ENCODE results near the gene EFNA5.

The EFNA5 gene

DNA sequence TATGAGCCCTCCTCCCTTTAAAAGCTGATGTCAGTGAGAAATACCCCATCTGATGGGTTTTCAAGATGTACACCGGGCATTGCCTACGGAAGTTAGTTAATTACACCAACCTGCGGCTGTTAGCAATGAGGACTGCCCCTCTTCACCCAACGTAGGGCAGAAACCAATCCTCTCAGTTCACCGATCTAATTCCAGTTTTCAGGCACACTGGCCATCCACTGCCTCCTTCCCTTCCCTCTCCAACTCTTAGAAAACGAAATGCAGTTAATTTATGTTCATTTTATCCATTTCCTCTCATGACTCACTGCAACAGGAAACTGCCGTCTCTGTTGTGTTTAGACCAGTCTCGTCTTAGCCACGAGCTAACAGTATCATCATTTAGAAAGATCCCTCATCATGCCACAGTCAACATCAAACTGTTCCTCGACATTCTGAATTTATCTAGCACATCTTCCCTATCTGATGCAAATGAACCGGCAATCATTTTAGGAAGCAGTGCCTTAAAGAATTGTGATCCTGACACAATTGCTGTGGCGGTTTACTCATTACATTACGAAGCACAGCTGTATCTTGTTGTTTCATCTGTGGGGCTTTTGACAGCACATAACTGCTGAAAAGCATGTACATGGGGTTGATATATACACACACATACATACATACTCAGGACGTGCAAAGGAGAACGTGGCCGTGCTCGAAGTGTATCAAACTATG, 168.6 kb downstream of the EFNA5 start:
- Histone ChIP-seq H3K4me3 (ENCODE audit: low read length) (no peak overlapping the region), H3K36me3 (ENCODE audit: control insufficient read depth, insufficient read depth, low read length) (no peaks in the 10 kb centered on the region), H4K5ac (ENCODE audit: low read length) (no peak overlapping the region), H3K27me3 (ENCODE audit: insufficient read depth, low read length, poor library complexity) (no peaks in the 10 kb centered on the region), H3K9ac (ENCODE audit: low read length) (no peak overlapping the region), H2BK5ac (ENCODE audit: low read length) (no peak overlapping the region), H3K79me1 (ENCODE audit: low read length) (peaks cover 8% of the 10 kb centered on the region), H3K56ac (ENCODE audit: low read length) (no peak overlapping the region), H3K4me1 (ENCODE audit: control insufficient read depth, low read depth, low read length) (peaks cover 6% of the 10 kb centered on the region), H3K18ac (ENCODE audit: low read length) (no peak overlapping the region), H3K23ac (ENCODE audit: low read length) (no peak overlapping the region), H4K8ac (ENCODE audit: low read depth, low read length) (no peak overlapping the region), H3K79me2 (ENCODE audit: control insufficient read depth, insufficient read depth, low read length) (peaks cover 2% of the 10 kb centered on the region), H2BK120ac (ENCODE audit: low read depth, low read length) (no peak overlapping the region), H3K4me2 (ENCODE audit: low read length) (no peak overlapping the region), H3K27ac (ENCODE audit: low read depth, low read length) (no peak overlapping the region), H2AK5ac (ENCODE audit: low read length) (no peak overlapping the region), H3K4ac (ENCODE audit: low read depth, low read length) (no peak overlapping the region), H2BK15ac (replicated peaks; ENCODE audit: low read depth) (no peak overlapping the region)
- WGBS (ENCODE audit: extremely low coverage, insufficient coverage, low lambda C conversion rate), result no CpG with 5 or more reads among the region's 17 CpGs
- DNase-seq, result peak; percentile 42

DNA sequence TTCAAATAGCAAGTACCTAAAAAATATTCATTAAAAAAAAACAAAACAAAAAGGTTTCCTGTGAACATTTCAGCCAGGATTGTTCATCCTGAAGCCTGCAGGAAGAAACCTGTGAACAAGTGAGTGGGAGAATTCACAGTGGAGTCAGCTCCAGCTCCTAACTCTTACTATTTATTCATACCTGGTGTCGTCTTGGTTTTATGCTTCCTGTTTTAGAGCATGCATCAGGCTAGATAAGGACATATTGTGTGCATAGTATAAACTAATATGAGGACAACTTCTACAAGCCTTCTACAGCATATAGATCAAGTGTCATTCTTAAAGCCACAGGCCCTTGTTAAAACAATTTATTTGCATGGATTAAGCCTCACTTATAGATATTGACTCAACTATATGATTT, 169.9 kb downstream of the EFNA5 start:
- H2BK15ac ChIP-seq (replicated peaks; ENCODE audit: low read depth), result no peak overlapping the region
- H3K4me1 ChIP-seq (ENCODE audit: control insufficient read depth, low read depth, low read length), result peaks cover 6% of the 10 kb centered on the region

DNA sequence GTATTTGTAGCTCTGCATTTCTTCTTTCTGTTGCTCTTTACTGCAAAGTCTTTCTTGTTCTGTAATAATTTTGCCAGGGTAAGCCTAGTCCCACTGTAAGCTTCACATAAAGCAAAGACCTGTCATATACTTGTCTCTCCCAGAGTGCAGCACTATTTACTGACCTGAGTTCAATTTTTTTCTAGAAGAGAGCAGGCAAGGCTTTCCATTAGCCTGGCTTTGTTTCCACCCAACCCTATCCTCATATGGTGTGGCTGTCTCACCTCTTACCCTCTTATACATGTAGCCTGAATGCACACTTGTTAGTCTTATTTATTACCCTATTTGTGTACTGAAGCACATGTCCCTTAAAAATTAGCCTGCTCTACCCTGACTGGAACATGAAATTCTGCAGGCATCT, 170.4 kb downstream of the EFNA5 start:
- H3K79me2 ChIP-seq (ENCODE audit: control insufficient read depth, insufficient read depth, low read length), result peaks cover 2% of the 10 kb centered on the region
- peaks cover 8% of the 10 kb centered on the region for H3K79me1 ChIP-seq (ENCODE audit: low read length)
- no peak overlapping the region for H4K8ac ChIP-seq (ENCODE audit: low read depth, low read length)
- no peak overlapping the region for H3K9ac ChIP-seq (ENCODE audit: low read length)
- H2AK5ac ChIP-seq (ENCODE audit: low read length), result no peak overlapping the region
- H3K23ac ChIP-seq (ENCODE audit: low read length), result no peak overlapping the region
- no peak overlapping the region for H3K18ac ChIP-seq (ENCODE audit: low read length)
- H3K56ac ChIP-seq (ENCODE audit: low read length), result no peak overlapping the region
- no peak overlapping the region for H3K4me2 ChIP-seq (ENCODE audit: low read length)
- no peak overlapping the region for H2BK15ac ChIP-seq (replicated peaks; ENCODE audit: low read depth)
- H2BK120ac ChIP-seq (ENCODE audit: low read depth, low read length), result no peak overlapping the region
- no peaks in the 10 kb centered on the region for H3K27me3 ChIP-seq (ENCODE audit: insufficient read depth, low read length, poor library complexity)
- no peak overlapping the region for H3K27ac ChIP-seq (ENCODE audit: low read depth, low read length)
- no peak for DNase-seq
- no peak overlapping the region for H2BK5ac ChIP-seq (ENCODE audit: low read length)
- no peak overlapping the region for H3K4ac ChIP-seq (ENCODE audit: low read depth, low read length)
- H4K5ac ChIP-seq (ENCODE audit: low read length), result no peak overlapping the region
- H3K36me3 ChIP-seq (ENCODE audit: control insufficient read depth, insufficient read depth, low read length), result no peaks in the 10 kb centered on the region
- H3K4me1 ChIP-seq (ENCODE audit: control insufficient read depth, low read depth, low read length), result peaks cover 6% of the 10 kb centered on the region
- H3K4me3 ChIP-seq (ENCODE audit: low read length), result no peak overlapping the region

More for the DNA sequence above, 169.9 kb downstream of the EFNA5 start:
- Histone ChIP-seq H4K5ac (ENCODE audit: low read length) (no peak overlapping the region), H3K36me3 (ENCODE audit: control insufficient read depth, insufficient read depth, low read length) (no peaks in the 10 kb centered on the region), H4K8ac (ENCODE audit: low read depth, low read length) (no peak overlapping the region), H3K9ac (ENCODE audit: low read length) (no peak overlapping the region), H3K4me3 (ENCODE audit: low read length) (no peak overlapping the region), H3K79me2 (ENCODE audit: control insufficient read depth, insufficient read depth, low read length) (peaks cover 2% of the 10 kb centered on the region), H3K18ac (ENCODE audit: low read length) (no peak overlapping the region), H3K23ac (ENCODE audit: low read length) (no peak overlapping the region), H3K4ac (ENCODE audit: low read depth, low read length) (no peak overlapping the region), H2BK120ac (ENCODE audit: low read depth, low read length) (no peak overlapping the region), H3K4me2 (ENCODE audit: low read length) (no peak overlapping the region), H2BK5ac (ENCODE audit: low read length) (no peak overlapping the region), H3K27me3 (ENCODE audit: insufficient read depth, low read length, poor library complexity) (no peaks in the 10 kb centered on the region), H2AK5ac (ENCODE audit: low read length) (no peak overlapping the region), H3K79me1 (ENCODE audit: low read length) (peaks cover 8% of the 10 kb centered on the region), H3K27ac (ENCODE audit: low read depth, low read length) (no peak overlapping the region), H3K56ac (ENCODE audit: low read length) (no peak overlapping the region)
- DNase-seq, result no peak
- WGBS (ENCODE audit: extremely low coverage, insufficient coverage, low lambda C conversion rate), result no CpG with 5 or more reads among the region's 1 CpG

DNA sequence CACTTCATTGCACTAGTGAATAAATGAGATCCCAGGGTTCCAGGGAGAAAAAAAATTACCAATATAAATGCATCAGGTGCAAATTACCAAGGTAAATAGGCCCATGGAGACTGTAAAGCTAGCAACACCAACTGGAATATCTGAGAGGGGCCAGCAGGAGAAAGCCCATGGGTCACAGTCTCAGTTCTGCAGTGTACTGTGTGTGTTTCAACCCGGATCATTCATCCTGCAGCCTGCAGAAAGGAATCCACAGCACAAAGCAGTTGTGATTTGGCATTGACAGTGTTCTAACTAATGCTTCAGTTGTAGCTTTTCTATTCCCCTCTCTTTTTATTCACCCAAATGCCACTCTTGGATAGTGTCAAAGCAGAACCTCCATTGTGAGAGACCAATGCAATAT, 171.0 kb downstream of the EFNA5 start:
- Histone ChIP-seq H2AK5ac (ENCODE audit: low read length) (no peak overlapping the region), H3K56ac (ENCODE audit: low read length) (no peak overlapping the region), H3K4me3 (ENCODE audit: low read length) (no peak overlapping the region), H3K4ac (ENCODE audit: low read depth, low read length) (no peak overlapping the region), H3K36me3 (ENCODE audit: control insufficient read depth, insufficient read depth, low read length) (no peaks in the 10 kb centered on the region), H3K9ac (ENCODE audit: low read length) (no peak overlapping the region), H3K27me3 (ENCODE audit: insufficient read depth, low read length, poor library complexity) (no peaks in the 10 kb centered on the region), H3K4me2 (ENCODE audit: low read length) (no peak overlapping the region), H3K4me1 (ENCODE audit: control insufficient read depth, low read depth, low read length) (peaks cover 6% of the 10 kb centered on the region), H2BK120ac (ENCODE audit: low read depth, low read length) (no peak overlapping the region), H3K79me2 (ENCODE audit: control insufficient read depth, insufficient read depth, low read length) (peaks cover 2% of the 10 kb centered on the region), H3K18ac (ENCODE audit: low read length) (no peak overlapping the region), H3K27ac (ENCODE audit: low read depth, low read length) (no peak overlapping the region), H2BK15ac (replicated peaks; ENCODE audit: low read depth) (no peak overlapping the region), H2BK5ac (ENCODE audit: low read length) (no peak overlapping the region), H4K8ac (ENCODE audit: low read depth, low read length) (no peak overlapping the region), H3K79me1 (ENCODE audit: low read length) (peaks cover 7% of the 10 kb centered on the region), H3K23ac (ENCODE audit: low read length) (no peak overlapping the region), H4K5ac (ENCODE audit: low read length) (no peak overlapping the region)
- WGBS (ENCODE audit: extremely low coverage, insufficient coverage, low lambda C conversion rate), result no CpG with 5 or more reads among the region's 1 CpG
- no peak for DNase-seq

DNA sequence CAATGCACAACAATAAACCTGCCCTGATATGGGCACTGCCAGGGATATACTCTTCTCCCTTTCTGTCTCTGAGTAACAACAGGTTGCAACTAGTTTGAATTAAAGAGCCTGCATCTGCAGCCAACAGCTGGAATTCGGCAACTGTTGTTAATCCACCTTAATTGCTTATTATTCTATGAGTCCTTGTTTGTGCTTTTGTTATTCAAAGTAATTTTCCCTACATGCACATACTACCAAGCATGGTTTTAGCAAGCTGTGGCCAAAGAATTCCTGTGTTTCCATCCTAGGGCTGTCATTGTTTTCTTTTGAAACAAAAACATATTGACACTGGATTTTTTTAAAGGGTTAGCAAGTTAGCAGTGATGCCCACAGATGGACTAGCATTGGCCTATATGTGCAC, 171.5 kb downstream of the EFNA5 start:
- Histone ChIP-seq H3K4me3 (ENCODE audit: low read length) (no peak overlapping the region), H3K27ac (ENCODE audit: low read depth, low read length) (no peak overlapping the region), H3K79me2 (ENCODE audit: control insufficient read depth, insufficient read depth, low read length) (peaks cover 2% of the 10 kb centered on the region), H3K4me2 (ENCODE audit: low read length) (no peak overlapping the region), H3K4ac (ENCODE audit: low read depth, low read length) (no peak overlapping the region), H3K18ac (ENCODE audit: low read length) (no peak overlapping the region), H2BK5ac (ENCODE audit: low read length) (no peak overlapping the region), H3K23ac (ENCODE audit: low read length) (no peak overlapping the region), H3K4me1 (ENCODE audit: control insufficient read depth, low read depth, low read length) (peaks cover 6% of the 10 kb centered on the region), H3K27me3 (ENCODE audit: insufficient read depth, low read length, poor library complexity) (no peaks in the 10 kb centered on the region), H3K9ac (ENCODE audit: low read length) (no peak overlapping the region), H3K56ac (ENCODE audit: low read length) (no peak overlapping the region), H2BK120ac (ENCODE audit: low read depth, low read length) (no peak overlapping the region), H2AK5ac (ENCODE audit: low read length) (no peak overlapping the region), H2BK15ac (replicated peaks; ENCODE audit: low read depth) (no peak overlapping the region), H3K36me3 (ENCODE audit: control insufficient read depth, insufficient read depth, low read length) (no peaks in the 10 kb centered on the region), H3K79me1 (ENCODE audit: low read length) (peaks cover 7% of the 10 kb centered on the region), H4K5ac (ENCODE audit: low read length) (no peak overlapping the region), H4K8ac (ENCODE audit: low read depth, low read length) (no peak overlapping the region)
- no peak for DNase-seq
- no CpG with 5 or more reads among the region's 1 CpG for WGBS (ENCODE audit: extremely low coverage, insufficient coverage, low lambda C conversion rate)

DNA sequence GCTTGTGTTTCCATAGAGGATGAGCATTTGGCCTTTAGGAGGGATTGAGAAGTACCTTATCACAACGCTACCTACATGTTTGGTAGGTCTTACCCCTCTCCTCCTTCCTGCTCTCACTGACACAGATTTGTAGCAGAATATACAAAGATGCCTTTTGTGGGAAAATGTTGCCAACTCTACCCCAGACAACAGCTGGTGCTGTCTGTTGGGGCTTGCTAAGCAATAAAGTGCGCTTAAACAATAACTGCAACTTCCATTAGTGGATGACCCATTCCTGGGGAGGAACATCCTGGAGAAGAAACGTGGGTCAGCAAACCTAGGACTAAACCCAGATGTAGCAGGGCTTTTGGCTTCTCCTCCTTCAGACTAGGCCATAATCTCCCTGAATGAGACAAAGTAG, 174.3 kb downstream of the EFNA5 start:
- H3K4ac ChIP-seq (ENCODE audit: low read depth, low read length), result no peak overlapping the region
- no peak overlapping the region for H3K4me2 ChIP-seq (ENCODE audit: low read length)
- H3K4me3 ChIP-seq (ENCODE audit: low read length), result no peak overlapping the region
- no peak overlapping the region for H2BK15ac ChIP-seq (replicated peaks; ENCODE audit: low read depth)
- peaks cover 2% of the 10 kb centered on the region for H3K79me2 ChIP-seq (ENCODE audit: control insufficient read depth, insufficient read depth, low read length)
- no peak overlapping the region for H2BK120ac ChIP-seq (ENCODE audit: low read depth, low read length)
- no peak overlapping the region for H3K56ac ChIP-seq (ENCODE audit: low read length)
- peaks cover 7% of the 10 kb centered on the region for H3K79me1 ChIP-seq (ENCODE audit: low read length)
- no peak overlapping the region for H3K9ac ChIP-seq (ENCODE audit: low read length)
- no peak overlapping the region for H2BK5ac ChIP-seq (ENCODE audit: low read length)
- DNase-seq, result no peak
- no peaks in the 10 kb centered on the region for H3K36me3 ChIP-seq (ENCODE audit: control insufficient read depth, insufficient read depth, low read length)
- no peak overlapping the region for H3K18ac ChIP-seq (ENCODE audit: low read length)
- H2AK5ac ChIP-seq (ENCODE audit: low read length), result no peak overlapping the region
- no peak overlapping the region for H3K23ac ChIP-seq (ENCODE audit: low read length)
- no peaks in the 10 kb centered on the region for H3K4me1 ChIP-seq (ENCODE audit: control insufficient read depth, low read depth, low read length)
- no peak overlapping the region for H3K27ac ChIP-seq (ENCODE audit: low read depth, low read length)
- no peak overlapping the region for H4K8ac ChIP-seq (ENCODE audit: low read depth, low read length)
- WGBS (ENCODE audit: extremely low coverage, insufficient coverage, low lambda C conversion rate), result no CpG with 5 or more reads among the region's 3 CpGs
- no peaks in the 10 kb centered on the region for H3K27me3 ChIP-seq (ENCODE audit: insufficient read depth, low read length, poor library complexity)
- no peak overlapping the region for H4K5ac ChIP-seq (ENCODE audit: low read length)

Data from mesendoderm (in vitro differentiated cells).